Measurements from ENCODE around the gene PPP1R12C. TPM values are rescaled to one million over a fixed set of nuclear protein-coding genes. Genes with fewer than 3 reads are reported as not detected.

Gene PPP1R12C
- total and polyA plus RNA-seq, 10 of the 15 experiments (the other 5 are each of a cell fraction or from before 2014, with no cell fraction given), result 1.4 to 84.7 (median 20.5) TPM

DNA sequence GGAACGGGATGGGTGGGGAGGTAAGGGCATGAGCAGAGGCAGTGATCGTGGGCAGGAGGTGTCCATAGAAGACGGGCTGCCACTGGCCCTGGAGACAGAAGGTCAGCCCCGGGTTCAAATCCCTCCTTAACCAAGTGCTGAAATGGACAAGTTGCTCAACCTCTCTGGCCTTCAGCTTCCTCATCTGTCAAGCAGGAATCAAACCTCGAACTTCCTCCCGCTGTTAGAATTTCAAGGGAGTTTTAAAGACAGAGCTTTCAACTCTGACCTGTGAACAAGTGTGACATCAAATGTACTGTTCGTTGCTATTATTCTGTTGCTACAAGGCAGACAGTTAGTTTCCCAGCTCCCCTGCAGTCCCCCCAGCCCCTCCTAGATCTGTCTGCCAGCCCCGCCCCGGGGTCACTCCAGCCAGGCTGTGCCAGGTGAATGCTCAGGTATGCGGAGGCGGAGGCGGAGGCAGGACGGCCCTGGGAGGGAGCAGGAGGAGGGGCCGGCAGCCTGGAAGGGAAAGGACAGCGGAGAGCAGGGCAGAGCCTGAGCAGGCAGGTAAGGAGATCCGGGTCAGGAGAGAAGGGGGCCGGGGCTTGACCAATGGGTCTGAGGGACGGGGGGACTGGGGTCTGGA, 42.0 kb downstream of the PPP1R12C start, which contains the start of gene EPS8L1:
Gene EPS8L1 (plus strand): TSS at position 499 of the 628 bp plus-strand sequence. CDS start 576 bp downstream, outside the sequence.
- H3K79me2 ChIP-seq (ENCODE audit: control insufficient read depth, insufficient read depth, low read length), result no peaks in the 10 kb centered on the region
- no peak within 1 kb of the TSS for H2AFZ ChIP-seq (ENCODE audit: control insufficient read depth, low read depth, low read length)
- H3K9me3 ChIP-seq (replicated peaks; ENCODE audit: control insufficient read depth, insufficient read depth, low read length), result no peaks in the 10 kb centered on the region
- no peak within 1 kb of the TSS for H3K4me2 ChIP-seq (ENCODE audit: control insufficient read depth, insufficient read depth)
- H3K4me1 ChIP-seq (ENCODE audit: control insufficient read depth, insufficient read depth, low read length), result no peaks in the 10 kb centered on the region
- intact Hi-C loops (cut with micrococcal nuclease; ENCODE audit: unreplicated experiment) (no loop called here), in situ Hi-C loops (cut with MboI) (no loop called here)
- WGBS (ENCODE audit: insufficient coverage, insufficient replicate concordance, low lambda C conversion rate, missing lambda C conversion rate), result 26% methylated on average over 16 of the region's 18 CpGs
- TF ChIP-seq SIN3A (IDR thresholded peaks at IDR 0.05; ENCODE audit: low read depth, low read length) (no peak), ZNF384 (IDR thresholded peaks at IDR 0.05; ENCODE audit: borderline replicate concordance, low read depth, low read length) (no peak), CREM (IDR thresholded peaks at IDR 0.05; ENCODE audit: low read depth) (no peak), NR2C1 (IDR thresholded peaks at IDR 0.05) (no peak), KAT2A (conservative IDR thresholded peaks at IDR 0.05; ENCODE audit: control insufficient read depth, low read depth, low read length) (no peak), FOS (IDR thresholded peaks at IDR 0.05; ENCODE audit: borderline replicate concordance, extremely low read depth, insufficient read length) (no peak), FOXK2 (IDR thresholded peaks at IDR 0.05) (no peak), ESRRA (IDR thresholded peaks at IDR 0.05; ENCODE audit: low read length) (no peak), FOXM1 (IDR thresholded peaks at IDR 0.05; ENCODE audit: low read depth, low read length) (no peak), BACH1 (IDR thresholded peaks at IDR 0.05; ENCODE audit: borderline replicate concordance) (no peak), SUPT20H (IDR thresholded peaks at IDR 0.05; ENCODE audit: borderline replicate concordance, control insufficient read depth, low read depth, low read length) (no peak), NR2F1 (conservative IDR thresholded peaks at IDR 0.05) (no peak), IKZF2 (IDR thresholded peaks at IDR 0.05) (no peak)
- TF ChIP-seq, protein P1, sequence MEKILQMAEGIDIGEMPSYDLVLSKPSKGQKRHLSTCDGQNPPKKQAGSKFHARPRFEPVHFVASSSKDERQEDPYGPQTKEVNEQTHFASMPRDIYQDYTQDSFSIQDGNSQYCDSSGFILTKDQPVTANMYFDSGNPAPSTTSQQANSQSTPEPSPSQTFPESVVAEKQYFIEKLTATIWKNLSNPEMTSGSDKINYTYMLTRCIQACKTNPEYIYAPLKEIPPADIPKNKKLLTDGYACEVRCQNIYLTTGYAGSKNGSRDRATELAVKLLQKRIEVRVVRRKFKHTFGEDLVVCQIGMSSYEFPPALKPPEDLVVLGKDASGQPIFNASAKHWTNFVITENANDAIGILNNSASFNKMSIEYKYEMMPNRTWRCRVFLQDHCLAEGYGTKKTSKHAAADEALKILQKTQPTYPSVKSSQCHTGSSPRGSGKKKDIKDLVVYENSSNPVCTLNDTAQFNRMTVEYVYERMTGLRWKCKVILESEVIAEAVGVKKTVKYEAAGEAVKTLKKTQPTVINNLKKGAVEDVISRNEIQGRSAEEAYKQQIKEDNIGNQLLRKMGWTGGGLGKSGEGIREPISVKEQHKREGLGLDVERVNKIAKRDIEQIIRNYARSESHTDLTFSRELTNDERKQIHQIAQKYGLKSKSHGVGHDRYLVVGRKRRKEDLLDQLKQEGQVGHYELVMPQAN (conservative IDR thresholded peaks at IDR 0.05), result no peak
- TF ChIP-seq, protein P2, sequence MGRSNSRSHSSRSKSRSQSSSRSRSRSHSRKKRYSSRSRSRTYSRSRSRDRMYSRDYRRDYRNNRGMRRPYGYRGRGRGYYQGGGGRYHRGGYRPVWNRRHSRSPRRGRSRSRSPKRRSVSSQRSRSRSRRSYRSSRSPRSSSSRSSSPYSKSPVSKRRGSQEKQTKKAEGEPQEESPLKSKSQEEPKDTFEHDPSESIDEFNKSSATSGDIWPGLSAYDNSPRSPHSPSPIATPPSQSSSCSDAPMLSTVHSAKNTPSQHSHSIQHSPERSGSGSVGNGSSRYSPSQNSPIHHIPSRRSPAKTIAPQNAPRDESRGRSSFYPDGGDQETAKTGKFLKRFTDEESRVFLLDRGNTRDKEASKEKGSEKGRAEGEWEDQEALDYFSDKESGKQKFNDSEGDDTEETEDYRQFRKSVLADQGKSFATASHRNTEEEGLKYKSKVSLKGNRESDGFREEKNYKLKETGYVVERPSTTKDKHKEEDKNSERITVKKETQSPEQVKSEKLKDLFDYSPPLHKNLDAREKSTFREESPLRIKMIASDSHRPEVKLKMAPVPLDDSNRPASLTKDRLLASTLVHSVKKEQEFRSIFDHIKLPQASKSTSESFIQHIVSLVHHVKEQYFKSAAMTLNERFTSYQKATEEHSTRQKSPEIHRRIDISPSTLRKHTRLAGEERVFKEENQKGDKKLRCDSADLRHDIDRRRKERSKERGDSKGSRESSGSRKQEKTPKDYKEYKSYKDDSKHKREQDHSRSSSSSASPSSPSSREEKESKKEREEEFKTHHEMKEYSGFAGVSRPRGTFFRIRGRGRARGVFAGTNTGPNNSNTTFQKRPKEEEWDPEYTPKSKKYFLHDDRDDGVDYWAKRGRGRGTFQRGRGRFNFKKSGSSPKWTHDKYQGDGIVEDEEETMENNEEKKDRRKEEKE (IDR thresholded peaks at IDR 0.05), result no peak
- no peak within 1 kb of the TSS for H3K4me3 ChIP-seq
- ChIA-PET RAD21 (ENCODE audit: unreplicated experiment) (no interaction called here), SMC1A (ENCODE audit: uncharacterized antibody, unreplicated experiment) (no interaction called here), CTCF (interaction anchor here (1.0 kb wide), 1 partner anchor 13 kb away, joined by 5 read pairs; no protein-coding TSS in a partner anchor), POLR2A (no interaction called here)
- FAIRE-seq (no peak), ATAC-seq (no peak), DNase-seq (ENCODE audit: low read depth, low spot score) (no peak)
- BruUV-seq (replicated peaks), result no TSS peak
- H3K27me3 ChIP-seq (replicated peaks in 1 of 2; ENCODE audit: control insufficient read depth in 2 of 2, insufficient read depth in 2 of 2, low read length in 1 of 2), result no peaks in the 10 kb centered on the region
- H4K20me1 ChIP-seq (ENCODE audit: control insufficient read depth, insufficient read depth), result no peaks in the 10 kb centered on the region
- H3K27ac ChIP-seq (ENCODE audit: control insufficient read depth, insufficient read depth), result no peak within 1 kb of the TSS
- no peaks in the 10 kb centered on the region for H3K36me3 ChIP-seq (ENCODE audit: control insufficient read depth in 2 of 2, insufficient read depth in 2 of 2, low read length in 1 of 2)
- H3K9ac ChIP-seq (ENCODE audit: control insufficient read depth, insufficient read depth, low read length), result no peak within 1 kb of the TSS
